Stimulated activated CD8-positive, alpha-beta memory T cell treated with anti-CD3 and anti-CD28 coated beads, Interleukin-4, amount 100 ng/mL, for 24 hours (primary cell): ENCODE measurements around the gene KMT2C.
"Not testable (repeated sequence)": the region's sequence is repeated elsewhere in the genome, so short reads cannot be mapped to it uniquely, and the experiment has no call there.

Experiments used
- DNase-seq: peaks from one replicate; pipeline ENCODE4 v3.0.0-alpha.2; 2020; ENCODE audit warnings: low read depth

Gene KMT2C

DNA sequence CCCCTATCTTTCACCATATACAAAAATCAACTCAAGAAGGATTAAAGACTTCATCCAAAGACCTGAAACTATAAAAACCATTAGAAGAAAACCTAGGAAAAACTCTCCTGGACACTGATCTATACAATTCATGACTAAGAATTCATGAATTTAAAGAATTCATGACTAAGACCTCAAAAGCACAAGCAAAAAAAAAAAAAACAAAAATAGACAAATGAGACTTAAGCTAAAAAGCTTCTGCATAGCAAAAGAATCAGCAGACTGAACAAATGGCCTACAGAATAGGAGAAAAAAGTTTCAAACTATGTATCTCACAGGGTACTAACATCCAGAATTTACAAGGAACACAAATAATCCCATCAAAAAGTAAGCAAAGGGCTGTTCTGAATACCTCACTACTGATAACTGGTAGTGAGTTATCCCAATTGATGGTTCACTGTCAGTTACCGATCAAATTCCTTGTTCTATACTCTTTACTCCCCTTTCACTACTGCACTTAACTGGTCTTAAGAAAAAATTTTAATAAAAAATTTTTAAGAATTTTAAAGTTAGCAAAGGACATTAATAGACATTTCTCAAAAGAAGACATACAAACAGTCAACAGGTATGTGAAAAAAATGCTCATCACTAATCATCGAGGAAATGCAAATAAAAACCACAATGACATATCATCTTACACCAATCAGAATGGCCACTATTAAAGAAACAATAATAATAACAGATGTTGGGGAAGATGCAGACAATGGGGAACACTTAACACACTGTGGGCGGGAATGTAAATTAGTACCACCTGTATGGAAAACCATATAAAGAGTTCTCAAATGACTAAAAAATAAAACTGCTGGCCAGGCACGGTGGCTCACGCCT, 33.2 kb downstream of the KMT2C start:
- DNase-seq, result no peak

DNA sequence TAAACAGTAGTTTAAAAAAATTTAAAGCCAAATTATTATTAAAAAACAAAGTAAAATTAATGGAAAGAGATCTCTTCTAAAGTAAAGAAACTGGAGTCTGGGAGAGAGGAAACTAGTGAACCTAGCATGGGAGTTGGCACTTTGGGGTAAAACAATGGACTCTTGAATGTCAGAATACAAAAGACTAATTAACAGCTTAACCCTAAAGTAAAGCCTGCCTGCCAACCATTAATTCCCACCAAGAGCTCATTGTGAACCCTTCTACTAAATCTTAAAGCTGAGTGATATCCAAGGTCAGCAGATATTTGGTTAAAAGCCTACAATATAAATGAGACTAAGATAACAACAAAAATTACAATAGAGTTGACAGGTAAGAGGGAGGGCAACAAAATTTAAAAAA, 36.5 kb downstream of the KMT2C start:
- DNase-seq, result no peak

DNA sequence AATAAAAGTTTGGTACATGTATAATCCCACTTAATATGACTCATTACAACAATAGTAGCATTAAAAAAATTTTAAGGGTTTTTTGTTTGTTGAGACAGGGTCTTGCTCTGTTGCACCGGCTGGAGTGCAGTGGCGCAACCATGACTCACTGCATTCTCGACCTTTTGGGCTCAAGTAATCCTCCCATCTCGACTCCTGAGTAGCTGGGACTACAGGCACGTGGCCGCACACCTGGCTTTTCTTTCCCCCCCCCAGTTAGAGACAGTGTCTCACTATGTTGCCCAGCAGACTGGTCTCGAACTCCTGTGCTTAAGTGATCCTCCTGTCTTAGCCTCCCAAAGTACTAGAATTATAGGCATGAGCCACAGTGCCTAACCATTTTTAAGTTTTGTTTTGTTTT, 40.7 kb downstream of the KMT2C start:
- no peak for DNase-seq

DNA sequence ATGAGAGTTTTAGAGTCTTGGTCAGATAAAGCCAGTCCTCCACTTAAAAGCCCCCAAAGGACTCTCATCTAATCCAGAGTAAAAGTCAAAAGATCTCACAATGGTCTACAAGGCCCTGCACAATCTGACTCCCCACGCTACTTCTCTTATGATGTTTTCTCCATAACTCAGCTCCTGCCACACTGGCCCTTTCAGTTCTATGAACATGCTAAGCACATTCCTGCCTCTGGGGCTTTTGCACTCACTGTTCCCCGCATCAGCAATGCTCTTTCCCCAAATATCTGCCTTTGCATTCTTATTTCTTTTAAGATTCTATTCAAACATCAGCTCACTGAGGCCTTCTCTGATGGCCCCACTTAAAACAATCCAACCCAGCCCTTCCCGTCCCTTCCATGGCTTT, 41.6 kb downstream of the KMT2C start:
- not testable (repeated sequence) for DNase-seq

DNA sequence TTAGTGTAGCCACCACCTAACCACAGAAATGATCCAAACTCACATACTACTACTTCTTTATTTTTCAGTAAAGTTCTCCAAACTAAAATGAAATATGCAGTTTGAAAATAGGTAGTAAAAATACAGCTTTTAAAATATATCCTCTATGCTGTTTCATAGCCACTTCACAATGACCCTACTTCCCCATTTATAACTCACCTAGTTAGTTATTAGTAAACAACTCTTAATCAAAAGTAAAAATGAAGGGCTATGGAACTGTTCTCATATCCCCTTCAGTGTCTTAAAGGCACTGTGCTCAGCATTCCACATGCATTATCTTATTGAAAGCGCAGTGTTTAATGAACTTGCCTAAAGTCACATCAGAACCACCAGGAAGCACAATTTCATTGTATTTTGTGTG, 43.5 kb downstream of the KMT2C start:
- no peak for DNase-seq

DNA sequence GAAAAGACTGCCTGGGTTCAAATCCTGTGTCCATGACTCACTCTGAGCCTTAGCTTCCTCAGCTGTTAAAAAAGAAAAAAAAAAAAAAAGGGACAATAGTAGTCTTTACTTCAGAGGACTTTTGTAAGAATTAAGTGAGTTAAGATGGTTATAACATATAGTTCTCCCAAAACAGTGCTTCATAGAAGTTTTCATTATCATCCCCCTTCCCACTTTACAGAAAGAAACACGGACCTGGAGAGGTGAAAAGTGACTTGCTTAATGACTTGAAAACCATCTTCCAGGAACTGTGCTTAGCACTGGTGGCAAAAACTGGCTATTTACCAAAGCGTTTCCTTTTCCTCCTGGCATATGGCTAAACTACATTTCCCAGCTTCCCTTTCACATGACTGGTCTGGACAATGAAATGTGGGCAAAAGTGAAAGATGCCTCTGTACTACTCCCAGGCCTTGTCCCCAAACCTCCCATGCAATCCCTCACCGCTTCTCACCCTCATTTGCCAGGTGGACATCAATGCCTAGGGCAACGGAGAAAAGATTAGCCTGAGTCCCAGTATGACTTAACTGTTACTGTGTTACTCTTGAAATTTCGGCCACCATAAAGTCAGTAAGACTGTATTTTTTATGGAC, 49.6 kb downstream of the KMT2C start:
- not testable (repeated sequence) for DNase-seq

DNA sequence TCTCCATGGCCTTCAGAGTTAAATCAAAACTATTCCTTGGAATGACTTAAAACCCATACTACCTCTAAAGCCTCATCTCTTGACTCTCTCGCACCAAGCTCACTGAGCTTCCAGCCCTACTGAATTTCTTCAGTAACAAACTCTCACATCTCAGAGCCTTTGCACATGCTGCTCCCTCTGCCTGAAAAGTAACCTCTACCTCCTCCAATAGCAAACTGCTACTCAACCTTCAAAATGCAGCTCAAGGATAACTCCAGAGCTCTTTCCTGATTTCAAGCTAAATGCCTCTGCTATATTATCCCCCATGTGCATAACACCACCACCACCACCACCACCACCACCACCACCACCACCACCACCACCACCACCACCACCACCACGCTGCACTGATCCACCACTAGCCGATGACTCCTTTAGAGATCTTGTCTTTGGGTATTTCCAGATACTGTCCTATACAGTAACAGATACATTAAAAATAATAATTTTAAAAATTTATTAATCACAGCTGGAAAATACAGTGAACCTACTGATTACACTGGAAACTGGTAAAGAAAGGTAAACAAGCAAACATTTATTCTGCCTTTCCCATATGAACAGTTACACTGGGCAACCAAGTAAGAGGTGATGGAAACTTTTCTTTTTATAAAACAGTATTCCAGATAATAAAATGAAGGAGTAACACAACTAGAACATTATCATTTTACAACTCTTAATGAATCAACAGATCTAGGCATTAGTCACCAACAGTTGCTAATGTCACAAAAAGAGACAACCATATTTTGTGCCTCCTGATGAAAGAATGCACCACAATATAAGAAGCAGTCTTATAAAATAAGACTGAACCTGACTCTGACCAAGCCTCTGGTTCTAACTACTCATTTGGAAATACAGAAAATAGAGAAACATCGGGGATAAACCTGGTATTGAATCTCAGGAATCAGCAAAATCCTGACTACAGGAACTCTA, 51.3 kb downstream of the KMT2C start:
- DNase-seq, result not testable (repeated sequence)

DNA sequence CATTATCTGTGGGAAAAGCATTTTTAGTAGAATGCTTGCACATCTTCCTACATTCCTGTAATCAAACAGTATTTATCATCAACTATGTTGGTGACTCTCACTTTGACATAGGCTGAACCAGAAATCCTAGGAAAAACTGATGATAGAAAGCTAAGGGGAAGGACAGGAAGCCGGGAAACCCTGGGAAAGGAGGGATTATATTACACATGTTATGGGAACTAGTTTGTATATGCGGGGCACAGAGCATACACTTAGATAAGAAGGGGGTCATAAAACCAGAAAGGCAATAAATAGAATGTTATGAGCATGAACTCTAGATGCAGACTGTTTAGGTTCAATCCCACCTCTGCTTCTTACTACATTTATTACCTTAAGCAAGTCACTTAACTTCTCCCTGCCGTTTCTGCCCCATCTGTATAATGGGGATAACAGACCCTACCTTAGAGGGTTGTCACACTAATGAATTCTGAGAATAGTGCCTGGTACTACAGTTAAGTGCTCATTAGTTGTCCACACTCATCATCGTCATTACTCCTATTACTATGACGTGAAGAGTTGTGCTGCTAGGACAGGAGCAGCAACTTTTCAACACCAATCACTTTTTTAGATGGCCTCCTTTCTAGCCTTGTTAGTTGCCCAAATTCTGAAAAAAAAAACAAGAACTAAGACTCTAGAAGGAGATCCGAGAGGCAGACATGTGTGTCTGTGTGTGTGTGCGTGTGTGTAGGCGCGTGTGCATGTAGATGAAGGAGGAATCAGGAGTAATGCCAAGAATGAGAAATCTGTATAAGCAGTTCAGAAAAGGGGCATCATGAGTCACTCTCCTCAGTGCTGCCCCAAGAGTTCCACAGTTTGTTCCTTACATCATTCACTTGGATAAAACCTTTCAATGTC, 52.2 kb downstream of the KMT2C start:
- no peak for DNase-seq

DNA sequence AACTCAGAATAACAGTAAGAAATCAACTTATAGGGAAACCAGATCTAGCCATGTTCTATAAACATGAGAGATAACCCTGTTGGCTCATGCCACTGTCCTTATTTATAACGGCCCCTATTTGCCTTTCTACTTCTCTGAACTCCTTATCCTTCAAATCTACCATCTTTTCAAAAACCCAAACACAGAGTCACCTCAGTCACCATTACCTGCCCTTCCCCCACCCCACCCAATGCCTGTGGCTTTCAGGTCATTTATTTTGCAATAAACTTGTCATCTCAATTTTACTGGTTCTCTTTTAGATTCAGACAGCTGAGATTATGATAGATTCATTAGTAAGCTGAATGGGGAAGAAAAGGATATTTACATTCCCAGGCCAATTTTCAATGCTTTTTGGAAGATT, 53.6 kb downstream of the KMT2C start:
- DNase-seq, result no peak

DNA sequence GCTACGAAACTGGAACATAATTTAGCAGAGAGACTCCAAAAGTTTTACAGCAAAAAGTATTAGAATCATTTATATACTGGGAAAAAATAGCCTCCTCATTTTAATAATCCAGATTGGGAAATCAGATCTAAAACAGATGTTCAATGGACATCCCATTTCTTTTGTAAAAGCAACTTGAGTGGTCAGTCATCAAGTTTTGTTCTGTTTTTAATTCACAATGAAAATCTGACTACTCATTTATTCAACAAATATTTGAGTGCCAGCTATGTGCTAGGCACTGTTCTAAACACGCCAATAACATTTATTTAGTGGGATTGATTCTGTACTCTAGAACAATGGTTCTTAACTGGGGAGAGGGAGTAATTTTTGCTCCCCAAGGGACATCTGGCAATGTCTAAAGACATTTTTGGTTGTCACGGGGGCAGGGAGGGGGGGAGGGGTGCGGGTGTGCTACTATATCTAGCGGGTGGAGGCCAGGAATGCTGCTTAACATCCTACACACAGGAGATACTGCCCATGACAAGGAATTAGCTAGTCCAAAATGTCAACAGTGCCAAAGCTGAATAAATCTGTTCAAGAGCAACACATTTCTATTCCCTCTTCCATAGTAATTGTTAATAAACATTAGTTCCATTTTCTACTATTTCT, 54.7 kb downstream of the KMT2C start:
- not testable (repeated sequence) for DNase-seq

DNA sequence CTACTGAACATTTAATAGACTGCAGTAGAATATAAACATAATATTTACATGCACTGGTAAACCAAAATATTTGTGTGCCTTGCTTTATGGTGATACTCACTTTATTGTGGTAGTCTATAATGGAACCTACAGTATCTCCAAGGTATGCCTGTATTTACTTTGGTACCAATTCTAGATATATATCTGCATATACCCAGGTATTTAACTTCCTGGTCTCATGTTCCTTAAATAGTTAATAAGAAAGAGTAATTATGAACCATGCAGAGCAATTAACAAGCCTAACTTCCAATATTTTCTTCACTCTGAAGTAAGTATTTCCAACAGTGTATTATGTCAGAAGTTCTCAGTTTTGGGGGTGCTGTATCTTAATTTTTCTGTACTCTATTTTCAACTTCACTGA, 57.3 kb downstream of the KMT2C start:
- DNase-seq, result not testable (repeated sequence)

DNA sequence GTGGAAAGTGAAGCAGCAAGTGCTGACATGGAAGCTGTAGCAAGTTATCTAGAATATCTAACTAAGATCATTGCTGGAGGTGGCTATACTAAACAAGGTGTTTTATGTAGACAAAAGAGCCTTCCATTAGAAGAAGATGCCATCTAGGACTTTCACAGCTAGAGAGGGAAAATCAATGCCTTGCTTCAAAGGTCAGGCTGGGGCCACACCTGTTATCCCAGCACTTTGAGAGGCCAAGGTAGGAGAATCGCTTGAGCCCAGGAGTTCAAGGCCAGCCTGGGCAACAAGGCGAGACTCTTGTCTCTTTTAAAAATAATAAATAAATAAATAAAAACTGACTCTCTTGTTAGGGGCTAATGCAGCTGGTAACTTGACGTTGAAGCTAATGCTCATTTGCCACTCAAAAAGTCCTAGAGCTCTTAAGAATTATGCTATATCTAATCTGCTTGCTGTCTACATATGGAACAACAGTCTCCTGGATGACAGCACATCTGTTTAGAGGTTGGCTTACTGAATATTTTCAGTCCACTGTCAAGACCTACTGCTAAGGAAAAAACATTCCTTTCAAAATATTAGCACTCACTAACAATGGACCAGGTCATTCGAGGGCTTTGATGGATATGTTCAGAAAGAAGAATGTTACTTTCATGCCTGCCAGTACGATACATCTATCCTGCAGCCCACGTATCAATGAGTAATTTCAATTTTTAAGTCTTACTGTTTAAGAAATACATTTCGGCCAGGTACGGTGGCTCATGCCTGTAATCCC, 58.9 kb downstream of the KMT2C start:
- DNase-seq, result not testable (repeated sequence)

DNA sequence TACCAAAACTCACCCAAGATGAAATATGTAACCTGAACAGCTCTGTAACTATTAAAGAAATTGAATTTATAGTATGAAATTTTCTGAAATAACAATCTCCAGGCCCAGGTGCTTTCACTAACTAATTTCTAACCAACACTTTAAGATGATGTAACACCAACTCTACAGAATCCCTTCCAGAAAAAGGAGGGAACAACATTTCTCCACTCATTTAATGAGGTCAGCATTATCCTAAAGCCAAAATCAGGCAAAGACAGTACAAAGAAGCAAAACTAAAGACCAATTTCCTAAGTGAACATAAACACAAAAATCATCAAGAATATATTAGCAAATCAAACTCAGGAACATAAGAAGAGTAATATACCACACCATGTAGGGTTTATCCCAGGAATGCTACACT, 65.5 kb downstream of the KMT2C start:
- no peak for DNase-seq

DNA sequence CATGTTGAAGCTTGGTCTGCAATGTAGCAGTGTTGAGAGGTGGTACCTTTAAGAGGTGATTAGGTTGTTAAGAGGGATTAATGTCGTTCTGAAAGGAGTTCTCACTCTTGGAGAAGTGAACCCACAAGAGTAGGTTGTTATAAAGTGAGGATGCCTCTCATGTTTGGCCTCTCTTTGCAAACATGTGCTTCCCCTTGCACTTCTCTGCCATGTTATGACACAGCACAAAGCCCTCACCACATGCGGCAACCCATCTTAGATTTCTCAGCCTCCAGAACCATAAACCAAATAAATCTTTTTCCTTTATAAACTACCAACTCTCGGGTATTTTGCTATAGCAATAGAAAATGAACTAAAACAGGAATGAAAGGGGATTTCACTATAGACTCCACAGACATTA, 66.3 kb downstream of the KMT2C start:
- DNase-seq, result no peak

DNA sequence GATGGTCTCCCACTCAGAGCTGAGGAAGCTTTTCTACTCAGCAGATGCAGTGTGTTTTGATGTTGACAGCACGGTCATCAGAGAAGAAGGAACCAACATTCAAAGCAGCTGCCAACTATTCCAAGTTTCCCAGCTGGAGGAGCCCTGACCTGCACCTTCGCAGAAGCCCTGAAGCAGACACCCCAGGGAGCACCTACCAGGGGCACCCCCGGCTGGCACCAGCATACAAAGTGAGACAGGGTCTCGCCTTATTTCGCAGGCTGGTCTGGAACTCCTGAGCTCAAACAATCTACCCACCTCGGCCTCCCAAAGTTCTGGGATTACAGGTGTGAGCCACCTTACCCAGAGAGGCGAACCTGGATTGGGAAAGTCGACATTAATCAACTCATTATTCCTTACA, 68.6 kb downstream of the KMT2C start:
- DNase-seq, result no peak

DNA sequence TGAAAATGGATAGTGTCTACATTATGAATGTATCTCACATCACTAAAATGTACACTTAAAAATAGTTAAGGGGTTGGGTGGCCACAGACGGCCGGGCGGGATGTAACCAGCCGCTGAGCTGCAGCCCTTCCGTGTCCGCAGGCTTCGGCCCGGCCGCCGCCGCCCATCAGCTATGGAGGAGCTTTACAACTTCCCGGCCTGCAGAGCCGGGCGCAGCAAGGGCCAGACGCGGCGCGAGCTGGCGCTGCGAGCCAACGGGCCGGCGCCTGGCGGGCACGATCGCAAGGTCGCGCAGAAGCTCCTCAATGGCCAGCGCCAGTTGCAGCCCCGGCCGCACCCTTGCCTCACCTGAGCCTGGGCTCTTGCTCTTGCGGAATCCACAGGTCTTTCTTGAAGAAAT, 69.1 kb downstream of the KMT2C start:
- DNase-seq, result no peak

DNA sequence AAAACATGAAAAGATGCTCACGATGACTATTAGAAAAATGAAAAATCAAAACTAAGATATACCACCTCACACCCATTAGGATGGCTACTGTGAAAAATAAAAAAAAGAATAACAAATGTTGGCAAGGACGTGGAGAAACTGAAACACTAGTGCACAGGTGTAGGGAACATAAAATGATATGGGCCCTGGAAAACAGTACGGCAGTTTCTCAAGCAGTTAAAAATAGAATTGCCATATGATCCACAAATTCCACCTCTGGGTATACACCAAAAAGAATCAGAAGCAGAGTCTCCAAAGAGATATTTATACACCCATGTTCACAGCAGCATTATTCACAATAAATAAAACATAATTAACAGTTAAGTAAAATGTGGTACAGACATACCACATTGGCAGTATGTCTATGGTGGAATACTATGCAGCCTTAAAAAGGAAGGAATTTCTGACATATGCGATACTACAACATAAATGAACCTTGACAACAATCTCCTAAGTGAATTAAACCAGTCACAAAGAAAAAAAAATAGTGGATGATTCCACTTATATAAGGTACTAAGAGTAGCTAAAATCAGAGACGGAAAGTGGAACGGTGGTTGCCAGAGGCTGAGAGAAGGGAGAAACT, 69.7 kb downstream of the KMT2C start:
- DNase-seq, result no peak

DNA sequence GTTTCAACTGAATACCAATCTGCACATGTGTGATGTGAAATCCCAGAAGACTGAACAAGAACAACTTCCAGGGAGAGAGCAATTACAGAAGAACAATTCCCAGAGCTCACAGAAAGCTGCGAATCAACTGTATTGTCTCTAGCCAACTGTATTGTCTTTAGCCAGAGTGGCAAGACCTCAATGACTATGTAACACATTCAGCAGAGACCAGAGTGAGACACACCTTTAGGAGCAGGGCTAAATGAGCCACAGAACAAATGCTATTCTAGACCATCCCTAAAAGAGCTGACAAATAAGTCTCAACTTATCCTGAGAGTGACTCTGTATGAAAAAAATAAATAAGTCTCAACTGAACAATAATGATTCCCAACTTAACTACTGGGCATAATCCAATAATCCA, 72.0 kb downstream of the KMT2C start:
- no peak for DNase-seq

DNA sequence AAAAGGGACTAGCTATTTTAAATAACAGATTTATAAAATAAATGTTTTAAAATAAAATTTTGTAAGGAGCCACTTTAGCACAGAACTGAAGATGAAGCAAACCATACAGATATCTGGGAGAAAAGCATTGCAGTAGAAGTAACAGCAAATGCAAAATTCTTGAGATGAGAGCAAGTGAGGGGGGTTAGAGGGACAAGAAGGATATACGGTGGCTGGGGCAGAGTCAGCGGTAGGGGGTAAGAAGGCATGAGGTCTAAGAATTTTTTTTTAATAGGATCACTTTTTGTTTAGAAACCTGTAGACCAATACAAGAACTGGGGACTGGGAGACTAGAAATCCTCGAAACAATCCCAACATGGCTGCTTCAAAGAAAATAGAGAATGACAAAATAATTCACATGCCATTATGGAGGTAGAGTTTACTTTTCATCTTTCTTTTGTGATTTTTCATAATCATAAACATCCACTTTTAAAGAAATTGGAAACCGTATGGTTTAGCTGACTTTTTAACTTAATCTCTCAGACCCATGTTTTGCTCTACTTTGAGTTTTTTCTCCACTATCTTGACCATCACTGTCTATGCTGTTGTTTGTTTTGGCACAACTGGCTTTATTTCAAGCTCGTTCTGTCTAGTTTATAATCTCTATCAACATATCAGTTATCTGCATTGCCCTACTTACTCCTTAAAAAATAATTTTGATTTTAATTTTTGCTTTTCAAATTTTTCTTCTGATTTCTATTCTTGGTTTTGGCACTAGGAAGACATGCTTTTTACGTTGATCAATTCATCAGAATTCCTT, 73.5 kb downstream of the KMT2C start:
- DNase-seq, result no peak
